ENCODE data around the gene NHSL2.

Gene NHSL2

DNA sequence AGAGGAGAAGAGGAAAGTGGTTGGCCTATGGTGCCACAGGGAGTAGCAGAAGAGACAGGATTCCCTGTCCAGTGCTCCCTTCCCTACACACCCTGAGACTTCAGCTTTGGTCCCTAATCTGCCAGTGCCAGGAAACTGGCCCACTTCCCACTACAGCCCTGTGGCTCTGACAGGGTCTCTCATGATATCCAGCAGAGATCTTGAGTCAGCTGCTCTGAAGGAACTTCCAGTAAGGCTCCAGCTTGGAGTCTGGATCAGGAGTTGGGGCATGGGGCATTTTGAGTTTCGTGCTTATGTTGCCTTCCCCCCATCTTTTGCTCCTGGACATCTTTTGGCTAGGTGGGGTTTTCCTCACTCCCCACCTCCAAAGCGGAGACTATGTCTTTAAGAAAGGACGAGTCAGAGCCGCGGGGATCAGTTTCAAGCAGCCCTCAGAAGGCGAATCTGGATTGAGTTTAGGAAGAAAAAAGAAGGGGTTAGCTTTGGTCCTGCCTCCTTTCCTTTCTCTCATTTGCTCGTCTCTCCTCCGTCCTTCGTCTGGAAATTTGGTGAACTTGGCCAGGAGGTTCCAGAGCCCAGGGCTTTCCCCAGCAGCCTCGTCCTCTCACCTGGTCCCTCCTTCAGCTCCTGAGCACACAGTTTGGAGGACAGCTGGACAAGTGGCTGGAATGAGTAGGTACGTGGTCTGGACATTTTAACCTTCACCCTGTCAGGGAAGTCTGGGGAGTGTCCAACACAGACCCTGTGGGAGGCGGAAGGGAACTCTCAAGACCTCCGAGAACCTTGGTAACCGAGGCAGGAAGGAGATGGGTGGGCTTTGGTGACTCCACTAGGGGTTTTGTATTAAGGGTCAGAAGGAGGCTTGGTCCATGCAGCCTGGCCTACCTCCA is 116.6 kb downstream of the NHSL2 start:
- peaks cover 15% of the 10 kb centered on the region; the same call in 1 of the 2 replicates for H3K4me1 ChIP-seq (ENCODE audit: control insufficient read depth, insufficient read depth, low read length)
- H3K27ac ChIP-seq (ENCODE audit: low read depth, low read length): no peak overlapping the region
- no peaks in the 10 kb centered on the region for H3K27me3 ChIP-seq (ENCODE audit: control insufficient read depth, insufficient read depth, low read length)
- no peaks in the 10 kb centered on the region for H3K36me3 ChIP-seq (ENCODE audit: control insufficient read depth, insufficient read depth, low read length)
- peaks cover 4% of the 10 kb centered on the region; the same call in 1 of the 2 replicates for H3K9me3 ChIP-seq (ENCODE audit: control insufficient read depth, insufficient read depth, low read depth, low read length)
- no peak overlapping the region for H3K9ac ChIP-seq (ENCODE audit: low read length)
- H3K4me3 ChIP-seq (ENCODE audit: low read depth, low read length): no peak overlapping the region

DNA sequence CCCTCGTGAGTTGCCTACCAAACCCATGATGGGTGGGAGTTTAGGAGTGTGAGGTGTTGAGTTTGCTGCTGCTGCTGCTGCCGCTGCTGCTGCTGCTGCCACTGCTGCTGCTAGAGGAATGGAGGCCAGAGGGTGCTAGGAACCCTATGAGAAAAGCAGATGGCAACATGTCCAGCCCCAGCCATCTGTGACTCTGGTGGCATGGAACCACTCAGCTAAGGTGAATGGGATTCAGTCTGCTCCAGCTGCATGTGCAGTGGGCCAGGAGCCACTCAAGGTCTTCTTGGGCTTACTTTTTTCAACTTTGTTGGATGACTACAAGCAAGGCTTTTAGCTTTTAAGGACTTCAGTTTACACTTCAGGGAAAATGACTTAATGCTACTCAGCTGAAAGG is 117.3 kb downstream of the NHSL2 start:
- Histone ChIP-seq H3K27ac (ENCODE audit: low read depth, low read length) (no peak overlapping the region), H3K9me3 (ENCODE audit: control insufficient read depth, insufficient read depth, low read depth, low read length) (peaks cover 2% of the 10 kb centered on the region; the same call in 1 of the 2 replicates), H3K4me1 (ENCODE audit: control insufficient read depth, insufficient read depth, low read length) (peaks cover 15% of the 10 kb centered on the region; the same call in 1 of the 2 replicates), H3K4me3 (ENCODE audit: low read depth, low read length) (no peak overlapping the region), H3K27me3 (ENCODE audit: control insufficient read depth, insufficient read depth, low read length) (no peaks in the 10 kb centered on the region), H3K36me3 (ENCODE audit: control insufficient read depth, insufficient read depth, low read length) (no peaks in the 10 kb centered on the region), H3K9ac (ENCODE audit: low read length) (no peak overlapping the region)

DNA sequence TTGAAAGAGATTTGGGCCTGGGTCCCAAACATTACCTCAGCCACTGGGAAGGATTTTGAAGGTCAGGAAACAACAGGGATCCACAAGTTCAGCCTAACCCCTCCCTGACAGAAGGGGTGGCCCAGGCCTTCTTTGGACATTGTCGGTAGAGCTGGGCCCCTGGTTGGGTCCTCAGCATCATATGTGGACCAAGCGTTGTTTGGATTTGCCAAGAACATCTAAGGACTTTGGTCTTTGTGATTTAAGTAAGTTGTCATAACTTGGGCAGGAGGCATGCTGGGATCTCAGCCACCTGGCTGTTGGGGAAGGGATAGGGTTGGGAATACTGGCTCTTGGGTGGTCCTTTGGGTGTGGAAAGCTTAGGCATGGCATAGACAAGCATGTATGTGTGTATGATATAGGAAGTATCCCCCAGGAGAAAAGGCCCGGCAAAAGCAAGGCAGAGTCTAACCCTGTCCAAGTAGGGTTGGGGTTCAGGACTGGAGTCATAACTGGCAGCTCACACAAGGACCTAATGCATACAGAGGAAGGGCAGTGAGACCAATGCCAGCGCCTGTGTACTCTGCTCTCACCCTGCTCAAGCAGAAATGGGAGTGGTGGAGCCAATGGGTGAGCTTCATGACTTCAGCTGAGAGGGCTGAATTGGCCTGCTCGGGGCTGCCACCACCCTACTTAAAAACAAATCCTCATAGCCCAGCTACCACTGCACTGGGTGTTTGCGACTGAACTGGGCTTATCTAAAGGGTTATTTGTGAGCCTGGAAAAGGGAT is 118.2 kb downstream of the NHSL2 start:
- H3K4me1 ChIP-seq (ENCODE audit: control insufficient read depth, insufficient read depth, low read length): peaks cover 15% of the 10 kb centered on the region; the same call in 1 of the 2 replicates
- no peak overlapping the region for H3K9ac ChIP-seq (ENCODE audit: low read length)
- H3K9me3 ChIP-seq (ENCODE audit: control insufficient read depth, insufficient read depth, low read depth, low read length): no peaks in the 10 kb centered on the region; the same call in 1 of the 2 replicates
- H3K27me3 ChIP-seq (ENCODE audit: control insufficient read depth, insufficient read depth, low read length): no peaks in the 10 kb centered on the region
- H3K27ac ChIP-seq (ENCODE audit: low read depth, low read length): no peak overlapping the region
- H3K4me3 ChIP-seq (ENCODE audit: low read depth, low read length): no peak overlapping the region
- no peaks in the 10 kb centered on the region for H3K36me3 ChIP-seq (ENCODE audit: control insufficient read depth, insufficient read depth, low read length)

DNA sequence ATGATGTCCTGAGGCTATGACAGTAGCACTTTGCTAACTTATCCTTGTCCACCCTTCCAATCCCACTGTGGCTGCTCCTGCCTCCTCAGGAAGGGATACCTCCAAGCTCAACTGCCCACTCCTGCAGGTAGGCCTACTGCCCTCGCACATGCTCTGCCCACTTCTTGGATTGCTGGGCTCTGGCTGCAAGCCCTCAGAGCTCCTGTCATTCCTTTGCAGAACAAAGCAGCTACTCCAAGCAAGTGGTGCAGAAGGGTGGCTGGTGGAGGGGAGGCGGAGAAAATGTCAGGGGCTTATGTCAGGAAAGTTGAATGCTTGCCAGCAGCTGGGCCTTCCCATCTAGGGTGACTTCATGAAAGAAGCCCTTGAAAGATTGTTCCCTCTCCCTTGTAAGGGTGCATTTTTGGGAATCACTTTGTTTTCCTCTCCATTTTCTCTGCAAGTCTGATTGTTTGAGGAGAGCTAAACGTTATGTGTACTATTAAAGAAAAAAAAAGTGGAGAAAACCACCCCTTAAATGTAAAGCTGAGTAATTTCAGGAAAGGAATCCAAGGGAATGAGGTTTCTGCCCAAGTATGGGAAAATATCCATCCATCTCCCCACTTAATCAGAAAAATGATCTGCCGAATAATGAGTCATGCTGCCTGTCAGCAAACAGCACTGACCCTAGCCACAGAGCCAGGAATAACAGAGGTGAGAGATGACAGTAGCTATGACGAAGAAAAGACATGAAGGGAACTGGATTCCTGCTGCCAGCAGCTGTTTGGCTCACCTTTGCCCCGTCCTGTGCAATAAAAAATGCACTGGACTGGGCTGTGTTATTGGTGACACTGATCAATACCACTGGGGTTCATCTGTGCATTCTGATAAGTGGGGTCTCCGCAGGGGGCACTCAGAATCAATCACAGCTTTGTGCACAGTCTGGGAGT is 119.1 kb downstream of the NHSL2 start:
- no peak overlapping the region for H3K27ac ChIP-seq (ENCODE audit: low read depth, low read length)
- no peaks in the 10 kb centered on the region; the same call in 1 of the 2 replicates for H3K9me3 ChIP-seq (ENCODE audit: control insufficient read depth, insufficient read depth, low read depth, low read length)
- H3K27me3 ChIP-seq (ENCODE audit: control insufficient read depth, insufficient read depth, low read length): no peaks in the 10 kb centered on the region
- H3K9ac ChIP-seq (ENCODE audit: low read length): no peak overlapping the region
- H3K4me3 ChIP-seq (ENCODE audit: low read depth, low read length): no peak overlapping the region
- peaks cover 15% of the 10 kb centered on the region; the same call in 1 of the 2 replicates for H3K4me1 ChIP-seq (ENCODE audit: control insufficient read depth, insufficient read depth, low read length)
- no peaks in the 10 kb centered on the region for H3K36me3 ChIP-seq (ENCODE audit: control insufficient read depth, insufficient read depth, low read length)

DNA sequence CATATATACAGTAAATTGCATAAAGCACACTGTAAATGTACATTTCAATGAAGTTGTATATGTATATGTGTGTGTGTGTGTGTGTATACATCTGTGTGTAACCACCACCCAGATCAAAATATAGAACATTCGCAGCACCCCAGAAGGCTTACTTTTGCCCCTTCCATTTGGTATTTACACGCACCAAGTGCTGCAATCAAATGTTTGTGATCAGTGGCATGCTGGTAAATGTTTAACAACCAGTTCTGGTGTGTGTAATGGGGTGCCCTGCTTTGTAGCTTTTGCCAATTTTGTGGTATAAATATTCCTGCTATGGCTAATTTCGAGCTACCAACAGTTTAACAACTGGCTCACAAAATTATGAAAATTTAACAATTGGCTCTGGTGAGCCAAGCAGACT is 119.8 kb downstream of the NHSL2 start:
- Histone ChIP-seq H3K36me3 (ENCODE audit: control insufficient read depth, insufficient read depth, low read length) (no peaks in the 10 kb centered on the region), H3K4me1 (ENCODE audit: control insufficient read depth, insufficient read depth, low read length) (peaks cover 15% of the 10 kb centered on the region; the same call in 1 of the 2 replicates), H3K27ac (ENCODE audit: low read depth, low read length) (no peak overlapping the region), H3K9ac (ENCODE audit: low read length) (no peak overlapping the region), H3K27me3 (ENCODE audit: control insufficient read depth, insufficient read depth, low read length) (no peaks in the 10 kb centered on the region), H3K9me3 (ENCODE audit: control insufficient read depth, insufficient read depth, low read depth, low read length) (no peaks in the 10 kb centered on the region; the same call in 1 of the 2 replicates), H3K4me3 (ENCODE audit: low read depth, low read length) (no peak overlapping the region)

DNA sequence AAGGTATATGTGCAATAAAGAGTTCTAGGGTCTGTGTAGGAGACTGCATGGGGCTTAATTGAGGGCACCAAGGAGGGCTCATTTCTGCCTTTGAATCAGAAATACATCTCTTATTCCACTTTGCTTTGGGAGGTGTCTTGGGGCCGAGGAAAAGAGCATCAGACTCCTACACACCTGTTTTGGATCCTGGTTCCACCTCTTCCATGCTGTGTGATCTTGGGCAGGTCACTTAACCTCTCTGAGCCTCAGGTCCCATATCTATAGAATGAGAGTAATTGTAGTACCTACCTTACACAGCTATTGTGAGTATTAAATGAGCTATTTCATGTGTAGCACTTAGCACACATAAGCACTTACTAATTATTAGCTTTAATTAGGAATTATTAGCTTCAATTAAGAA is 120.5 kb downstream of the NHSL2 start:
- Histone ChIP-seq H3K9me3 (ENCODE audit: control insufficient read depth, insufficient read depth, low read depth, low read length) (no peaks in the 10 kb centered on the region; the same call in none of the 2 replicates), H3K4me1 (ENCODE audit: control insufficient read depth, insufficient read depth, low read length) (peaks cover 15% of the 10 kb centered on the region; the same call in 1 of the 2 replicates), H3K27ac (ENCODE audit: low read depth, low read length) (no peak overlapping the region)

DNA sequence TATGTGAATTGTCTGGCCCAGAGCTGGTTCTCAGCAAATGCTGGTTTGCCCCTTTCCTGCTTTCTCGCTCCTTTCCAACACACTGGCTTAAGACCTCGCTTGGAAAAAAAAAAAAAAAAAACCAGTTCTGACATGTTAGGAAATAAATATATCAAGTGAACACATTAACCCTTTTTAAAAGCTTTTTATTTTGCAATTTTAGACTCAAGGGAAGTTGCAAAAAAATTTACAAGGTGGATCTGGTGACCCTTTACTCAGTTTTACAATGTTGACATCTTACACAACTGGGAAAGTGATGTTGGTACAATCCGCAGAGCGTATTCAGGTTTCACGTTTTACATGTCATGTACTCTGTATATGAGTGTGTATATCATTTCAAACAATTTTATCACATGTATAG is 121.0 kb downstream of the NHSL2 start:
- Histone ChIP-seq H3K27ac (ENCODE audit: low read depth, low read length) (no peak overlapping the region), H3K4me3 (ENCODE audit: low read depth, low read length) (no peak overlapping the region), H3K9me3 (ENCODE audit: control insufficient read depth, insufficient read depth, low read depth, low read length) (no peaks in the 10 kb centered on the region; the same call in none of the 2 replicates), H3K27me3 (ENCODE audit: control insufficient read depth, insufficient read depth, low read length) (no peaks in the 10 kb centered on the region), H3K9ac (ENCODE audit: low read length) (no peak overlapping the region), H3K4me1 (ENCODE audit: control insufficient read depth, insufficient read depth, low read length) (peaks cover 15% of the 10 kb centered on the region; the same call in 1 of the 2 replicates), H3K36me3 (ENCODE audit: control insufficient read depth, insufficient read depth, low read length) (no peaks in the 10 kb centered on the region)

More for the DNA sequence above, 120.5 kb downstream of the NHSL2 start:
- Histone ChIP-seq H3K36me3 (ENCODE audit: control insufficient read depth, insufficient read depth, low read length) (no peaks in the 10 kb centered on the region), H3K9ac (ENCODE audit: low read length) (no peak overlapping the region), H3K27me3 (ENCODE audit: control insufficient read depth, insufficient read depth, low read length) (no peaks in the 10 kb centered on the region), H3K4me3 (ENCODE audit: low read depth, low read length) (no peak overlapping the region)

- H3K36me3 ChIP-seq (ENCODE audit: control insufficient read depth, insufficient read depth, low read length): no peaks in the 10 kb centered on the region
- no peaks in the 10 kb centered on the region for H3K27me3 ChIP-seq (ENCODE audit: control insufficient read depth, insufficient read depth, low read length)
- no peaks in the 10 kb centered on the region; the same call in 1 of the 2 replicates for H3K4me1 ChIP-seq (ENCODE audit: control insufficient read depth, insufficient read depth, low read length)
- no peak overlapping the region for H3K9ac ChIP-seq (ENCODE audit: low read length)
- H3K27ac ChIP-seq (ENCODE audit: low read depth, low read length): no peak overlapping the region
- peaks cover 3% of the 10 kb centered on the region for H3K9me3 ChIP-seq (ENCODE audit: control insufficient read depth, insufficient read depth, low read depth, low read length)
- no peak overlapping the region for H3K4me3 ChIP-seq (ENCODE audit: low read depth, low read length)
Observed at GRCh38 chrX:72037601-72038000, 127.0 kb downstream of the NHSL2 start.

DNA sequence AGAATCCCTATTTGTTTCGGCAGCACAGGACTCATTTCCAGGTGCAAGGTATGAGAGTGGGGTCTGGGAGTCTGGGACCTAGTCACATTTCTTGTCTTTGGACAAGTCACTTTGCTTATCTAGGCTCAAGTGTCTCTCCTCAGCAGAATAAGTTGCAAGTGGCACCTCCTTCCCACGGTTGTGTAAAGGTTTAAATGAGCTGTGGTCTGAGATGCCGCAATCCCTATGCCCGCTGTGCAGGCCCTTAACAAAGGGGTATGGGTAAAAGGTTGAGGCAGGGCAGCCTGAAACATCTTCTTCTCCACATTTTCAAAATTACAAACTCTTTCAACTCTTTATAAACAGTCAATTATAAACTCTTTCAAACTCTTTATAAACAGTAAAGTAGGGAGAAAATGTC is 127.4 kb downstream of the NHSL2 start:
- Histone ChIP-seq H3K36me3 (ENCODE audit: control insufficient read depth, insufficient read depth, low read length) (no peaks in the 10 kb centered on the region), H3K27me3 (ENCODE audit: control insufficient read depth, insufficient read depth, low read length) (no peaks in the 10 kb centered on the region), H3K9me3 (ENCODE audit: control insufficient read depth, insufficient read depth, low read depth, low read length) (peaks cover 3% of the 10 kb centered on the region), H3K4me1 (ENCODE audit: control insufficient read depth, insufficient read depth, low read length) (no peaks in the 10 kb centered on the region; the same call in 1 of the 2 replicates), H3K9ac (ENCODE audit: low read length) (no peak overlapping the region), H3K27ac (ENCODE audit: low read depth, low read length) (no peak overlapping the region), H3K4me3 (ENCODE audit: low read depth, low read length) (no peak overlapping the region)

DNA sequence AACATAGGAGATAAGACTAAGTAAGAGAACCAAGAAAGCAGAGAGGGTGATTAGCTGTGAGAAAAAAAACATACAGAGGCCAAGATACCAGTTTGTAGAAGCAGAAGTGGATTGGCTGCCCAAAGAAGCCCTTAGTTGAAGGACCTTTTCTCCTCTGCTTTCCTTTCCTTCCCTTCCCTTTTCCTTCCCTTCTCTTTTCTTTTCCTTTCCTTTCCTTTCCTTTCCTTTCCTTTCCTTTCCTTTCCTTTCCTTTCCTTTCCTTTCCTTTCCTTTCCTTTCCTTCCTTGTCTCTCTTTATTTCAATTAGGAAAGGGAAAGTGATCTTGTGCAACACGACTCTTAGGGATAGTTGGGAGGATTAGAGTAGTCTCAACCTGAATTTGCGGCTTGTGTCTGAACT is 128.2 kb downstream of the NHSL2 start:
- H3K4me1 ChIP-seq (ENCODE audit: control insufficient read depth, insufficient read depth, low read length): no peaks in the 10 kb centered on the region; the same call in 1 of the 2 replicates
- H3K27me3 ChIP-seq (ENCODE audit: control insufficient read depth, insufficient read depth, low read length): no peaks in the 10 kb centered on the region
- H3K27ac ChIP-seq (ENCODE audit: low read depth, low read length): no peak overlapping the region
- H3K4me3 ChIP-seq (ENCODE audit: low read depth, low read length): no peak overlapping the region
- no peaks in the 10 kb centered on the region for H3K36me3 ChIP-seq (ENCODE audit: control insufficient read depth, insufficient read depth, low read length)
- no peak overlapping the region for H3K9ac ChIP-seq (ENCODE audit: low read length)
- peaks cover 3% of the 10 kb centered on the region for H3K9me3 ChIP-seq (ENCODE audit: control insufficient read depth, insufficient read depth, low read depth, low read length)

All from HUES6 (cell line).